Adipose tissue (tissue), 3 donors: ENCODE measurements around the gene TBC1D1. TPM values are rescaled to one million over a fixed set of nuclear protein-coding genes. Genes with fewer than 3 reads are reported as not detected.

Experiments used
- H3K27ac ChIP-seq: one replicate; pipeline ENCODE4 v1.5.1; 2013; ENCODE audit warnings: low read depth, low read length
- WGBS, 3 donors: extraction: QIAGEN DNeasy Blood & Tissue Kit; methylation state at CpG; one replicate each; pipeline ENCODE4 v1.1.7; 2013; 5-methylcytosine and 5-hydroxymethylcytosine counted together
- polyA plus RNA-seq, 3 donors: library from polyadenylated mRNA; stranded (reverse); fragments of 200-250 nt; gene quantifications; one replicate each; pipeline ENCODE4 v1.2.3, GENCODE V29; 2013
- donor health status: healthy with polysubstance abuse.
- donor health status: Bipolar disorder and iron deficiency.
- donor health status: healthy.

TBC1D1 gene
- polyA plus RNA-seq, 3 donors, result 11.7 to 45.8 (median 33.4) TPM

- WGBS, 3 donors, result 53 to 64% (median 64%) methylated on average over 4 of the region's 4 CpGs
These were observed 8.1 kb upstream of the TBC1D1 start for GRCh38 chr4:37882665-37883296.

GRCh38 chr4:37884855-37885487, 5.9 kb upstream of the TBC1D1 start:
- H3K27ac ChIP-seq, result no peak overlapping the region
- WGBS, 3 donors, result 73 to 87% (median 80%) methylated on average over 3 of the region's 3 CpGs

More at GRCh38 chr4:37882665-37883296, 8.1 kb upstream of the TBC1D1 start:
- H3K27ac ChIP-seq, result no peak overlapping the region

- 17 to 47% (median 37%) methylated on average over 8 of the region's 8 CpGs for WGBS, 3 donors
- no peak overlapping the region for H3K27ac ChIP-seq
These were observed 5.4 kb upstream of the TBC1D1 start for GRCh38 chr4:37885496-37885895.

GRCh38 chr4:37889849-37890800, 759 bp upstream of the TBC1D1 start:
- 16 to 18% (median 17%) methylated on average over 52 to 63 of the region's 63 CpGs for WGBS, 3 donors
- no peak overlapping the region for H3K27ac ChIP-seq

GRCh38 chr4:37891260-37892159, 626 bp downstream of the TBC1D1 start:
- WGBS, 3 donors, result 1% methylated on average over 31 to 49 of the region's 49 CpGs
- H3K27ac ChIP-seq, result no peak overlapping the region

GRCh38 chr4:37892641-37893040, 1.8 kb downstream of the TBC1D1 start:
- WGBS, 3 donors, result 45 to 81% (median 57%) methylated on average over 5 of the region's 5 CpGs
- no peak overlapping the region for H3K27ac ChIP-seq

GRCh38 chr4:37893164-37893563, 2.3 kb downstream of the TBC1D1 start:
- WGBS, 3 donors, result 78 to 92% (median 79%) methylated on average over 3 of the region's 3 CpGs
- H3K27ac ChIP-seq, result no peak overlapping the region

GRCh38 chr4:37895271-37895670, 4.4 kb downstream of the TBC1D1 start:
- 90 to 92% (median 92%) methylated on average over 7 of the region's 7 CpGs for WGBS, 3 donors
- no peak overlapping the region for H3K27ac ChIP-seq

- H3K27ac ChIP-seq, result no peak overlapping the region
These were observed 5.4 kb downstream of the TBC1D1 start for GRCh38 chr4:37896206-37896860.

- 45 to 90% (median 84%) methylated on average over 7 of the region's 7 CpGs for WGBS, 3 donors
- no peak overlapping the region for H3K27ac ChIP-seq
These were observed 11.3 kb downstream of the TBC1D1 start for GRCh38 chr4:37902212-37902611.

- 43 to 85% (median 80%) methylated on average over 9 of the region's 9 CpGs for WGBS, 3 donors
- no peak overlapping the region for H3K27ac ChIP-seq
These were observed 12.1 kb downstream of the TBC1D1 start for GRCh38 chr4:37902738-37903693.

- 58 to 93% (median 87%) methylated on average over 3 of the region's 3 CpGs for WGBS, 3 donors
- H3K27ac ChIP-seq, result no peak overlapping the region
These were observed 13.0 kb downstream of the TBC1D1 start for GRCh38 chr4:37903901-37904300.

- 84 to 99% (median 97%) methylated on average over 3 of the region's 3 CpGs for WGBS, 3 donors
- H3K27ac ChIP-seq, result no peak overlapping the region
These were observed 13.9 kb downstream of the TBC1D1 start for GRCh38 chr4:37904824-37905223.

GRCh38 chr4:37905533-37906169, 14.8 kb downstream of the TBC1D1 start:
- 66 to 88% (median 86%) methylated on average over 7 of the region's 7 CpGs for WGBS, 3 donors

GRCh38 chr4:37908488-37909331, 17.8 kb downstream of the TBC1D1 start:
- no peak overlapping the region for H3K27ac ChIP-seq
- 51 to 71% (median 60%) methylated on average over 21 of the region's 21 CpGs for WGBS, 3 donors

More at GRCh38 chr4:37905533-37906169, 14.8 kb downstream of the TBC1D1 start:
- no peak overlapping the region for H3K27ac ChIP-seq
